GM19438 (cell line): ENCODE results near the gene AOPEP.

Source experiments
- ATAC-seq: cut with Tn5 transposase; IDR thresholded peaks from one replicate; pipeline ENCODE4 v1.9.1; 2021; ENCODE audit warnings: low read depth; ENCODE audit not compliant: unreplicated experiment

AOPEP gene

DNA sequence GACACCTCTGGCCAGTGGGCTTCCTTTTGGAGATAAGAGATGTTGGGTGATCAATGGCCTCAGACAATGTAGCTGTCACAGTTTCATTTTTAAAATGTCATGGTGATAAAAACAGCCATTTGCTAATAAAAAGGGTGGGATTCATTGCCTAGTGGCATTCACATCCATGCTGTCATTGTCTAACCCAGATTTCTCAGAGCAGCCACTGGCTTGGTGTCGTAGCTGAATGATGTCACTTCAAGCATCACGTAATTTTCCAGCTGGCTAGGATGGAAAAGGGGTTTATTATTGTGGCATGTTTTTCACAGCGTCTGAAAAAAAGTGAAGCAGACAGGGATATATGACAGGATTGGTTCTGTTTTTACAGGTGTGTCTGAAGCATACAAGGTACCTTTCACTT lies 184.7 kb downstream of the AOPEP start:
- no peak for ATAC-seq

DNA sequence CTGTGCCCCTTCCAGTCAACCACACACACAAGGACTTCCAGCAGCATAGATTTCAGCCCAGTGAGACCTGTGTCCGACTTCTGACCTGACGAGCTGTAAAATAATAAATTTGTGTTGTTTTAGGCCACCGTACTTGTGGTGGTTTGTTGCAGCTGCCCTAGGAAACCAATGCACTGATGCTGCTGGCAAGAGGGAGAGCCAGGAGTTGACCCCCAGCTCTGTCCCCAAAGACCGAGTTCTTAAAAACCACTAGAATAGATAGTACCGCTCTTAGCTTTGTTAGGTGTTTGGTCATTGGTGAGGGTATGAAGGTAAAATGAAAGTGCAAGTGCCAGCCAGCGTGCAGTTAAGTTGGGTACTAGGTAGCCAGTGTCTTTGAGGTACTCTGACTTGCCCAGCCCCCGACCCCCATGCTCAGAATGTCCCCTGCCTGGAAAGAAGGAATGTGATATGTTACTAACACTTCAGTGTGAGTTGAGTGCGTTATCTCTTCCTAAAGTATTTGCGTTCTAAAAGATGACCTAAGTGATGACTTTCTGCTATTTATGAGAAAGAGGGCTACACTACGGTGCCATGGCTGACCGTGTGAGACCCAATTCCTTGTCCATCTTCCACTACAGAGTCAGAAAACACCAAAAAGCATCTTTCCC lies 185.6 kb downstream of the AOPEP start:
- no peak for ATAC-seq

DNA sequence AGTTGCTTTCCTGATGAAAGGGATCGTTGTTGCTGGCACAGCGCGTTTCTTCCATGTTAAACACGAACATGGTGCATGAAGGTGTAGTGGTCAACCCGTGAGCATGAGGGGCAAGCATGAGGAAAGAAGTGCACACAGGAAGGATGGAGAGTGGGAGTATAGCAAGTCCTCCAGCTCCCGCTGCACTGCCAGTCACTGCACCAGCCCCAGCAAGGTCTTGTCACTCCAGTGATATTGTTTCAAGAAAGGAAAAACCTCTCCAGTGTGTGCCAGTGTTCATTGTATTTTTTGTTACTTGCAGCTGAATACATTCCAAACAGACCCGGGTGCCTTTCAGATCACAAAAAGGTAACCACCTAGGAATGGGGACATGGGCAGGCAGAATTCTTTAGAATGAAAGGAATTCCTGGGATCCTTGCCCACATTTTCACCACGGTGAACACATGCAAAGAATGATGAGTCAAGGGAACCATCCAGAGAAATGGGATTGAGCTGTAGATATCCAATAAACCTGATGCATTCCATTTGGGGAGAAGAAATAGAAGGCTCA lies 186.3 kb downstream of the AOPEP start:
- no peak for ATAC-seq

DNA sequence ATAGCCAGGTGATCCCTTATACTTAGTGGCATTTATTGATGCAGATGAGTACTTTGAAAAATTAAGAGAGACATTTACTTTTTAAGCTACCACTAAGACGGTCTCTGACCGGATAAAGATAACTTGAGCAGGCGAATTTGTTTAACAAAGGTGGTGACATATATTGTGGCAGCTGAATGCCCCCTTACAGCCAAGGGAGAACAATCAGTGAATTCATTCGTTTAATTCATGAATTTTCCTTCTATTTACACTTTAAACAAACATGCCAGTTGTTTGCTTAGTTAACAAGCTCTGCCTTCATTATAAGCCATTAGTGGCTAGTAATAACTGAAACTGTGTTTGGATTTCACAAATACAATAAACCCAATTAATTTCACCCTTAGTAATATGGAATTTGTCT lies 187.1 kb downstream of the AOPEP start:
- no peak for ATAC-seq

DNA sequence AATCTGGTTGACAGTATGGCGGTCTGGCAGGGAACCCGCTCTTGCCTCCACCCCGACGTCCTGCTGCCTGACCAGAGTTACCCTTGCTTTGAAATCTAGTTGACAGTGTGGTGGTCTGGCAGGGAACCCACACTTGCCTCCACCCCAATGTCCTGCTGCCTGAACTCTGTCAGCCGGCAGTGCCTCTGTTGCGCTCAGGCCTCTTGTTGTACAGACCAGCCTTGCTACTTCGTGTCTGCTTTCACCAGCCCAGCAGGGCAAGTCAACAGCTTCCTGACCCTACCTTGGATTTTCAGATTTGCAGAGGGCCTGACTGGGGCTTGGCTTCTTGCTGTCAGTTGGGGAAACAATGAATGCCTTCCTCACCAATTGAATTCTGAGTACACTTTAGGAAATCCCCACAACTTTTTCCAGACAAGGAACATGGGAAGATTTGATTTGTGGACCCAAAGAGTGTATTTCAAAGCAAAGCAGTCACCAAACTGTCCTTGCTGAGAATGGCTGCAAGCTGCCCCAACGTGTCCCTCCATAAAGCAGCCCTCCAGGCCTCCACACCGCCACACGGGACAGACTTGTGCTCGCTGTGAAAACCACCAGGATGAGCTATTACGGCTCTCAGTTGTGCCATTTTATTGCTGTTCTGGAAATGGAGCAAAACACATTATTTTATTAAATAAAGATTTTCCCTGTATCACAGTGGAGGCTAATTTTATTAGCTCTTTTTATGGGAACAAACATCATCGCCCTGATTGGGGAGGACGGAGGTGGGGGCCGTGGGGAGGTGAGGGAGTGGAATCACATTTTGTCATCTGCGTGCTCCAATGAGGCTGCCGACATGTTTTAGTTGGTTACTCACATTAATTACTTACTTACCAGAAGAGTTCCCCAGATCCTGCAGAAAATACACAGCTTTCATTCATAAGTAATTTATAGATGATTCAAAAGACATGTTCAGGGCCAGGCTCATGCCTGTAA lies 189.3 kb downstream of the AOPEP start:
- ATAC-seq: no peak

DNA sequence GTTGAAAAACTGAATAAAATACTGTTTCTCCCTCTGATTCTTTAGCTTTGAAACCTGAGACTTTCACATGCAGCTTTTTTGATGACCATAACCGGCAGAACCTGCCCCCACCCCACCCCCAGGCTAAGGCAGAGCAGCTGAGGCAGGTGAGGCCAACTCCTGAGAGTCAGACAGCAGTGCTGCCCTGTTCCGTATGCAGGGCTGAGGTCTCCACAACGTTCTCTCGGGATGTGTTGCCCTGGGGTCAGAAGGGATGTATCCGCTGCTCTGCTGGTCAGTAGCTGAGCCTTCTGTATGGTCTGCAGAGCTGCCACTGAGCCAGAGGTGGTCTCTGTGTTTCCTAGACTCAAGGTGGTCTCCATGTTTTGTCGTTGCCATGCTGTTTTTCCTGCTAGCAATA lies 190.5 kb downstream of the AOPEP start:
- ATAC-seq: no peak

DNA sequence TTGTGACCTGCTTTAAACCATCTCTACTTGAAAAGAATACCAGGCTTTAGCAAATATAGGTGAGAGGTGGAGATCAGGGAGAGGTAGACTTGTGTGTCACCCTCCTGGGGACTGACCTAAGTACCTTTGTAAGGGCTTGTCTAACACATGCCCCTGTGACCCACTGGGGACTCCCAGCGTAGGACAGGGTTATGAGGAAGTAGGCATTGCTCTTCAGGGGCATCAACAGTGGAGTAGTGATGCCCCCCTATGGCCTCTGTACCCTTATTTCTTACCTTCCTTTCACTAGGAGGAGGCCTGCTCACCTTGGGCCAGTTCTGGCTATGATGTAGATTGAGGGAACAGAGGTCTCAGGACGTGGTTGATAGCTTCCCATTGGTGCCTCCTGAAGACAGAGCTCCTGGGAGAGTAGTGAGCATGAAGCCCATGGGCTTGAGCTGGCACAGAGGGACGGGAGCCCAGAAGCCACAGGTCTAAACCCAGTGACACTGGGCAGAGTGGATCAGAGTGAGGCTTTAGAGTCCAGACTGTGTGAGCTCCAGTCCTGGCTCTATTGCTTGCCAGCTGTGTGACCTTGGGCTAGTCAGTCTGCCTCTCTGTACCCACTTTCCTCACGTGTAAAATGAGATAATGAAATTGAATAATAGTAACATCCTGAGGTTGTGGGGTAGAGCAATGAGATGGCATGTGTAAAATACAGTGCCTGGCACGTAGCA lies 191.7 kb downstream of the AOPEP start:
- ATAC-seq: no peak

DNA sequence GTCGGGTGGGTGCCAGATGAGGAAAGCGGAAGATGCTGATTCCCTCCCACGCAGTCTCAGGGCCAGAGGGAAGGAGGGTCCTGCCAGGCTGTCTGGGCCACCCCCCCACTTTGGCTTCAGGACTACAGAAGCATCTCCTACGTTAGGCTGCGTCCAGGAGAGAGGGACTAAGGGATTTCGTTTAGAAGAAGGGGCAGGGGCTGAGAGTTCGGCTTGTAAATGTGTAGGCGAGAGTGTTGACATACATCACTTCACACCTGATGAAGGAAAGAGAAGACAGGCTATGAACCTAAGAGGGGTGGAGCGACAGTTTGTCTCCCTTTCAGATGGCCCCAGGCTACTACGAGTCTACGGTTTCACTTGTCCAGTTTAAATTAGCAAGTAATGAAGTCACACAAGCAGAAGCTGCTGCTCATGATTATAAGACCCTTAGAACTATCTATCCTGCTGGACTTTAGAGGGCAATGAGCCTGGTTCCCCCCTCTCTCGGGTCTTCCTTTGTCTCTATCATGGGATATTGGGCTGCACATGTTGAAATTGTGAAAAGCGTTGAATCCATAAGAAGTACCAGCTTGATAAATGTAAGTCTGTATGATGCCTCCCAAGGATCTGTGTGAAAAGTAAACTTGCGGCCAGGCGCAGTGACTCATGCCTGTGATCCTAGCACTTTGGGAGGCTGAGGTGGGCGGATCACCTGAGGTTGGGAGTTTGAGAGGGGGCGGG lies 193.0 kb downstream of the AOPEP start:
- ATAC-seq: no peak

DNA sequence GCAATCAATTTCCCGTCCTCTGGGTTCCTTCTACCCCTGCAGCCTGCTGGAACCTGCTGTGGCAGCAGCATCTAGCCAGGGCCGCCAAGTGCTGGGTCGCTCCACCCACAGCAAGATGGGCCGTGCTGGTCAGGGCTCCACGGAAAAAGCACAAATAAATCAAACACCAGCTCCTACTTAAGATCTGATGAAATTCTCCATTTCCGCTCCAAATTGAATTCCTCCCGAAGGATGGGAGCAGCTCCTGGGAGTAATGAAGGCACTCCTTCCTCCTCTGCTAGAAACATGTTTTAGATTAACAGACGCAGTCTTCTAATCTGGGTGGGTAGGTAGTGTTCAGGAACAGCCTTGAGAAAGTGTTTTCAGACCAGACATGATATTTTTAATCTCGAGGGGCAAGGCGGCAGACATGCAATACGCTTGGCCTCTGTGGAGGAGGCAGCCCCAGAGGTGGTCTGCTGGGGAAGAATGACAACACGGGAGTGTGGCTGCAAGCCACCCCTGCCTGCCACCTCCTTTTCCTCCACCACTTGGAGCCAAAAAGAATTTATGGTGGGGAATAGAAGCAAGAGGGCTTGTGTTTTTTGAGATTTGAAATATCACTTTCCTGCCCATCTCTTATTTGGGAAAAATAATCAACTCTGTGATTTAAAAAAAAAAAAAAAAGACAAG lies 194.1 kb downstream of the AOPEP start:
- no peak for ATAC-seq

DNA sequence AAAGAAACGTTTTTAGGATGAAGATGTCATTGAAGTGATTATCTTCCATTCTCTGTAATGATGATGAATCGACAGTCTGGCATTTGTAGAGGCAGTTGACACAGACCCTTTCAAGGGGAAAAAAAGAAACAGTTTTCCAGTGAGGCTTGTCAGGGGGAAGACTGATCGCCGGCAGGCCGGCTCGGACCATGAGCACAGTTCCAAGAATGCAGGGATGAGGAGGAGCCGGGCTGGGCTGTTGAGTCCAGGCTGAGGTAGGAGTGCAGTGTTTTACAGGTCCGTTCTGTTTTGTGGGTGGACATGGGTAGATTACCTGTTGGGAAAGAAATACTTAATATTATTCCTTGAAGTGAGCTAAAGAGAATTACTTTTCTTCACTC lies 194.6 kb downstream of the AOPEP start:
- no peak for ATAC-seq

DNA sequence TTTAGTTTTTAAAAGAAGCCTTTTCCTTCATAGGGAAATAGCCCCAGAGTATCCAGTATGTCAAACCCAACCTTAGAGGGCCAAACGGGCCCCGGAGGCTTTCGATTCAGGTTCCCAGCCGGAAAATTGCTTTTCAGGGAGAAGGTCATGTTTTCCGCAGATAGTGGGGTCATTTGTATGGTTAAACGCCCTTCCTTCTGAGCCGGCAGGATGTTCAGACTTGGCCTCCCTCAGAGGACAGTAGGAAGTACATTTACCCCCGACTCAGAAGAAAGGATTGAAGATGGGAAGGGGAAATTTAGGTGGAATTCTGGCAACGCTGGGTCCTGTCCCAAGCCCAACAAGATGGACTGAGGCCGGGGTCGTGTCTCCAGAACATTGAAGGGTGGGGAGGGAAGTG lies 195.2 kb downstream of the AOPEP start:
- no peak for ATAC-seq

DNA sequence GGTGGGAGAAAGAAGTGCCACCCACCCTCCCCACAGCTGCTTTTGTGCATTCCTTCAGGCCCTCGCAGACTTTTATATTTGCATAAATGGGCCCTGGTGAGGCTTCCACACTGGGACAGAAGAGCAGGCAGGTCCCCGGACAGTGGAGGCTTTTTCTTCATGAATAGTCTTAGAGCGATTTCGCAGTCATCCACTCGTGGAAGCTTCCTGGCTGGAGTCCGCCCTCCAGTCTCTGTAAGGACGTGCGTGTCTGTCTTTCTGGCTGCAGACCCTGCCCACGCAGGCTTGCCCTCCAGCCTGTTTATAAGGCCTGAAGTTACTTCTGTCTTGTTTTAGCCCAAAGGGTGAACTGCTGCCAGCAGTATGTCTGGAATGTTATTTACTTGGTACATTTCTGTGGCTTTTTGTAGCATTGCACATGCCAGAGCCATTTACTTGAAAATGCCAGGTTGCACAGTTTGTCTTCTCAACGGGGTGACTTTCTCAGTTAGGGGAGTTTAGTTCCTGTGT lies 195.7 kb downstream of the AOPEP start:
- ATAC-seq: no peak

DNA sequence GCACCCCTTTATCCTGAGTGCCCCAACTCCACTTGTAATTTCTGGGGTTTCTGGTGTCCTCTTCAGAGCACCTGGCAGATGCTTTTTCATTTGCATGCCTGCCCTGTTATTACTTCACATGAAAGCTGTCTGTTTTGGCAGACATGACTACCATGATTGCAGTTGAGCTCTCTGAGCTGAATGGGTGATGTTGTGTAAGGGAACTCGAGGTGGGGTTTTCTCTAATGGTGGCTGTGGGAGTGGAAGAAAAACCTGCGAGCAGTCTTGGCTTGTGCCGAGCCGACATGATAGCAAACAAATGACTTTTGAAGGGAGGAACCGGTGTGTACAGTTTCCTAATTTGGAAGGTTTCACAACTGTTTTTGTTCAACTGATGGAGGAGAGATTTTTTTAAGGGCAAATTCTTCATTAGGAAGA lies 196.2 kb downstream of the AOPEP start:
- no peak for ATAC-seq

DNA sequence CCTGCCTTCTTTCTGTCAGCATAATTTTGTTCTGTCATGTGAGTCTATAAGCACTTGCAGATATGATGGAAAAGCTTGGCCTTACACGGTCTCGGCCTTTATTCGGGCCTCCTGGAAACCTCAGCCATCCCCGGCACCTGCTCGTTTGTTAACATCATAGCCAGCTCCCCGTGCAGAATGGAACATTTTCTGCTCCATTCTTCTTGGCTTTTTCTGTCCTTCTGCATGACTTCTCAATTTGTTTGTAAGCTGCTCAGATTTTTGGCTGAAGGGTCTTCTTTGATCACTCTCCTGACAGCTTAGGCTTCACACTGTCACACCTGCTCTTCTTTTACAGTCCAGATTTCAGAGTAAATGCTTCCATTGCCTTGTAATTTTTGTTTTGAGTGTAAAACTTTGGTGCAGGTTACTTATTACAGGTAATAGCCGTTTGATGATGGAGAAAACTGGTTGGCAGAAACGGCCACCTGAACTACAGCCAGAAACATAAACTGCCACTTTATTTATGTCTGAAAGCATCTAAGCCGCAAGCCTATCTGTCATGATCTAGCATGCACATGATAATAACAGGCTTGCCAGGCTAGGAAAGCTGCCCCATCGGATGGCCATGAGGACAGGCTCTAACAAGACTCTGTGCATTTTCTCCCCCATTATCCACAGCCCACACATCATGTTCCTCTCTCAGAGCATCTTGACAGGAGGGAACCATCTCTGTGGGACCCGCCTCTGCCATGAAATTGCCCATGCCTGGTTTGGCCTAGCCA lies 197.0 kb downstream of the AOPEP start:
- no peak for ATAC-seq

DNA sequence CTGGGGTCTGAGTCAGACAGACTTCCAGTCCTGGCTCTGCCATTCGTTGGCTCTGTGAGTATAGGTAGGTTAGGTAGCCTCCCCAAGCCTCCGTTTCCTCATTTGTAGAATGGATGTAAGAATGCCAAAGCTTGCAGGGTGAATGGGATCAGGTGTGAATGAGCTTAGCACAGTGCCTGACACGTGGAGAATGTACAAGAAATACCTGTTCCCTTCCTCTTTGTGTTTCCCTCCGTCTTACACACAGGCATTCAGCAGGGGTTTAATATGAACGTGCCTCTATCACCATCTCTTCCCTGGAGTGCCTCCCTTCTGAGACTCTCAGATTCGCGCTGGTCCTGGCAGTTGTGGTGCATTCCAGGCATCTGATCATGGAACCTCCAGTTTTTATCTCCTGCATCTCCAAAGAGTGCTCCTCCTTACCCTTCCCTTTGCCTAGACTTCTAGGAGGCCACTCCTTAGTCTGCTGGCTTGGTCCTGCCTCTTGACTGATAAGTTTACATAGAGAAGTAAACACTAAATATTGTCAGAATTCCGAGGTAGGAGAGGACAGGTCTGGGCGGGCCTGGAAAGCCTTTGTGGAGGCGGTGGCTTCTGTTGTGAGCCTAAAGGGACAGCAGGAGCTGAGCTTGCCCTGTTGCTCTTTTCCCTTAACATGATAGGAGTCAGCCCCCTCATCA lies 199.4 kb downstream of the AOPEP start:
- no peak for ATAC-seq

DNA sequence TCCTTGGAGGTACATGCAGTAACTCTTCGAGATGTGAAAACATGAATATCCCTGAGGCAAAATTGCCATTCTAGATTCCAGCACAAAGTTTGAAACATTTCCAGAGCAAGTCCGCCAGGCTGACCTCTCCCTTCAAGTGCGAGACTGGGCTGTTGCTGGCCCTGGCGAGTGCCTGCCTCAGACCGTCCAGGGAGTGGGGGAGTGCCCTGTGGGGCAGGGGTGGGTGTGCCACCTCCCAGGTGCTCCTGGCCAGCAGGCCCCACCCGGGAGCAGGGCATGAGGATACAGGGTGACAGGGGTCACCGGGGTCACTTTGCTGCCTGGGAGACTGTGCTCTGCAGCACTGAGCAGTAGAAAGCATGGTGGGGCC lies 199.9 kb downstream of the AOPEP start:
- no peak for ATAC-seq

DNA sequence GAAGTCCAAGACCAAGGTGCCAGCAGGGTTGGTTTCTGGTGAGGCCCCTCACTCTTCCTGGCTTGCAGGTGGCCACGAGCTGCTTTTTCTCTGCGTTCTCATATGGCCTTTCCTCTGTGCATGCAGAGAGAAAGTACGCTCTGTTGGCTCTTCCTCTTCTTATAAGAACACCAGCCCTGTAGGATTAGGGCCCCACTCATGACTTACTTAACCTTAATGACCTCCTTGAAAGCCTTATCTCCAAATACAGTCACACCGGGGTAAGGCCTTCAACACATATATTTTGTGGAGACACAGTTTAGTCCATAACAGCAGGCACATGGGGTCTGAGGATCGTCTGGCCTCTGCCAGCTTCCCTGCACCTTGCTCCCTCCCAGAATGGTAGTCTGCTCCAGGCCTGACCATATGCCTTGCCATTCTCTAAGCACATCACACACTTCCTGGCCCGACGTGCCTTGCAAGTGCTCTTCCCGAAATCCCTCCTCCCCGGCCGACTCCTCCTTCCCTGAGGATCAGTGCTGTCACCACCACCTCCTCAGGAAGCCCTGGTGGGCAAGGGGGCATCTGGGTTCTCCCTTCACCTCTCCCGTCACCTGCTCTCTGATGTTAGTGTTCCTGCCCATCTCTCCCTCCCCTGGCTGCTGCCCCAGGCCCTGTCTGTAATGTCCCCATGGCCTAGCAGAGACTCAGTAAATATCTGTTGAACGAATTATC lies 200.7 kb downstream of the AOPEP start:
- ATAC-seq: no peak
